ENCODE results near the gene MED27. TPM values are rescaled to one million over a fixed set of nuclear protein-coding genes. Genes with fewer than 3 reads are reported as not detected.

Gene MED27
- total RNA-seq, 1 donor: 25.7 TPM

GRCh38 chr9:131986576-131986975, 93.1 kb downstream of the MED27 start:
- TF ChIP-seq CTCF (IDR thresholded peaks at IDR 0.05; ENCODE audit: extremely low read depth, low read depth, low read length): no peak
- no peaks in the 10 kb centered on the region for H3K27me3 ChIP-seq (ENCODE audit: insufficient read depth, low read length)
- H3K27ac ChIP-seq (ENCODE audit: low read depth, low read length): no peak overlapping the region
- peaks cover 51% of the 10 kb centered on the region for H4K20me1 ChIP-seq (ENCODE audit: insufficient read depth, low read length)
- DNase-seq (ENCODE audit: insufficient read length, low spot score, missing footprints): no peak
- H2AFZ ChIP-seq (ENCODE audit: low read length): no peak overlapping the region
- peaks cover 14% of the 10 kb centered on the region for H3K4me1 ChIP-seq (ENCODE audit: insufficient read depth, low read length)
- H3K36me3 ChIP-seq (ENCODE audit: insufficient read depth, low read length): no peaks in the 10 kb centered on the region
- peaks cover 27% of the 10 kb centered on the region for H3K79me2 ChIP-seq (ENCODE audit: insufficient read depth, low read length)
- H3K4me2 ChIP-seq (ENCODE audit: insufficient read depth, low read length): no peak overlapping the region
- no peak overlapping the region for H3K4me3 ChIP-seq (ENCODE audit: insufficient read depth, low read length)
- no peaks in the 10 kb centered on the region for H3K9me3 ChIP-seq (ENCODE audit: low read depth, low read length)

GRCh38 chr9:131986089-131986488, 93.6 kb downstream of the MED27 start:
- no peak for DNase-seq (ENCODE audit: insufficient read length, low spot score, missing footprints)
- Histone ChIP-seq H4K20me1 (ENCODE audit: insufficient read depth, low read length) (peaks cover 55% of the 10 kb centered on the region), H3K4me2 (ENCODE audit: insufficient read depth, low read length) (no peak overlapping the region), H3K4me3 (ENCODE audit: insufficient read depth, low read length) (no peak overlapping the region), H3K36me3 (ENCODE audit: insufficient read depth, low read length) (no peaks in the 10 kb centered on the region), H3K79me2 (ENCODE audit: insufficient read depth, low read length) (peaks cover 31% of the 10 kb centered on the region), H3K27ac (ENCODE audit: low read depth, low read length) (no peak overlapping the region), H3K27me3 (ENCODE audit: insufficient read depth, low read length) (no peaks in the 10 kb centered on the region), H3K4me1 (ENCODE audit: insufficient read depth, low read length) (peaks cover 19% of the 10 kb centered on the region), H2AFZ (ENCODE audit: low read length) (no peak overlapping the region), H3K9me3 (ENCODE audit: low read depth, low read length) (no peaks in the 10 kb centered on the region)
- no peak for TF ChIP-seq CTCF (IDR thresholded peaks at IDR 0.05; ENCODE audit: extremely low read depth, low read depth, low read length)

- no peak overlapping the region for H3K4me2 ChIP-seq (ENCODE audit: insufficient read depth, low read length)
These were observed 95.1 kb downstream of the MED27 start for GRCh38 chr9:131984564-131984963.

GRCh38 chr9:131982671-131983239, 96.9 kb downstream of the MED27 start:
- Histone ChIP-seq H3K4me1 (ENCODE audit: insufficient read depth, low read length) (peaks cover 20% of the 10 kb centered on the region), H3K4me3 (ENCODE audit: insufficient read depth, low read length) (no peak overlapping the region), H3K27ac (ENCODE audit: low read depth, low read length) (no peak overlapping the region), H2AFZ (ENCODE audit: low read length) (no peak overlapping the region), H4K20me1 (ENCODE audit: insufficient read depth, low read length) (peaks cover 57% of the 10 kb centered on the region), H3K36me3 (ENCODE audit: insufficient read depth, low read length) (no peaks in the 10 kb centered on the region), H3K27me3 (ENCODE audit: insufficient read depth, low read length) (no peaks in the 10 kb centered on the region), H3K9me3 (ENCODE audit: low read depth, low read length) (no peaks in the 10 kb centered on the region), H3K4me2 (ENCODE audit: insufficient read depth, low read length) (no peak overlapping the region), H3K79me2 (ENCODE audit: insufficient read depth, low read length) (peaks cover 26% of the 10 kb centered on the region)
- no peak for TF ChIP-seq CTCF (IDR thresholded peaks at IDR 0.05; ENCODE audit: extremely low read depth, low read depth, low read length)
- no peak for DNase-seq (ENCODE audit: insufficient read length, low spot score, missing footprints)

More at GRCh38 chr9:131984564-131984963, 95.1 kb downstream of the MED27 start:
- Histone ChIP-seq H3K4me1 (ENCODE audit: insufficient read depth, low read length) (peaks cover 20% of the 10 kb centered on the region), H3K9me3 (ENCODE audit: low read depth, low read length) (no peaks in the 10 kb centered on the region), H3K79me2 (ENCODE audit: insufficient read depth, low read length) (peaks cover 19% of the 10 kb centered on the region), H3K27ac (ENCODE audit: low read depth, low read length) (no peak overlapping the region), H2AFZ (ENCODE audit: low read length) (no peak overlapping the region), H4K20me1 (ENCODE audit: insufficient read depth, low read length) (peaks cover 49% of the 10 kb centered on the region), H3K27me3 (ENCODE audit: insufficient read depth, low read length) (no peaks in the 10 kb centered on the region), H3K36me3 (ENCODE audit: insufficient read depth, low read length) (no peaks in the 10 kb centered on the region), H3K4me3 (ENCODE audit: insufficient read depth, low read length) (no peak overlapping the region)
- no peak for TF ChIP-seq CTCF (IDR thresholded peaks at IDR 0.05; ENCODE audit: extremely low read depth, low read depth, low read length)
- DNase-seq (ENCODE audit: insufficient read length, low spot score, missing footprints): no peak
